A549 treated with RU486 at 1 μM for 4 hours (cell line): Measurements from ENCODE around the gene CHEK2. TPM values are rescaled to one million over a fixed set of nuclear protein-coding genes. Genes with fewer than 3 reads are reported as not detected.

ENCODE experiments used
- total RNA-seq: library from RNA; stranded (reverse); fragments of 200-300 nt; extraction: Qiagen RNA extraction; gene quantifications from 5 replicates; pipeline ENCODE4 v1.2.3, GENCODE V29; 2022; ENCODE audit warnings: low read depth

Gene CHEK2
- 7.5 to 9.0 TPM (median 7.9 TPM) in 5 replicates for total RNA-seq

DNA sequence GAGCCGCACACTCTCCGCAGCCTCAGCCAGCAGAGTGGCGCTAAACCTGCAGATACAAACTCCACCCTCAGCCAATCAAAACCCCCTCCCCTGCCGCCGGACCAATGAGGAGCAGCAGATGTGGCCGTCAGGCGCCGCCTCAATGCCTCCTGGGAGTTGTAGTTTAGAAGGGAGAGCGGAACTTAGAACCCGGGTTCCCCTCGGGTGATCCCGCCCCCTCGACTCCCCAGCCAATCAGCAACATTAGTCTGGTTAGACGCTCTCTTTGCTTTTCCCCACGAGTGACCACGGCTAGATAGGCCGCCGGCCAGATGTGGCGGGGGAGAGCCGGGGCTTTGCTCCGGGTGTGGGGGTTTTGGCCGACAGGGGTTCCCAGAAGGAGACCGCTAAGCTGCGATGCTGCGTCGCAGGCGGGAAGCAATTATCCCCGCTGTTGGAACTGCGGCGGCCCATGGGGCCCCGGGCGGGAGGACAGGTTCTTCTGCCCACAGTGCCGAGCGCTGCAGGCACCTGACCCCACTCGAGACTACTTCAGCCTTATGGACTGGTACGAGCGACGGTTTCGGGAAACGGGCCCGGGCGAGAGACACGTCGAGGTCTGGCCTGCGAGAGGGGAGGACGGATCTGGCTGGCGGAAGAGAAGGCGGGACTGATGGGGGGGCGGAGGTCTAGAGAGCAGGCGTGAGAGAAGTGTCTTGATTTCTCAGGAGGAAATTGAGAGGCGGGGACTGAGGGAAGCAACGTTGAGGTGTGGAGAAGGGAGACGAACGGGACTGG lies at the start of gene CHEK2, which contains the start of gene HSCB:
Gene CHEK2 (minus strand): TSS at position 36 of the 777 bp plus-strand sequence. CDS start 7,099 bp downstream, outside the sequence.
Gene HSCB (plus strand): TSS at position 255 of the 777 bp plus-strand sequence. CDS start 57 bp downstream, at position 312.

DNA sequence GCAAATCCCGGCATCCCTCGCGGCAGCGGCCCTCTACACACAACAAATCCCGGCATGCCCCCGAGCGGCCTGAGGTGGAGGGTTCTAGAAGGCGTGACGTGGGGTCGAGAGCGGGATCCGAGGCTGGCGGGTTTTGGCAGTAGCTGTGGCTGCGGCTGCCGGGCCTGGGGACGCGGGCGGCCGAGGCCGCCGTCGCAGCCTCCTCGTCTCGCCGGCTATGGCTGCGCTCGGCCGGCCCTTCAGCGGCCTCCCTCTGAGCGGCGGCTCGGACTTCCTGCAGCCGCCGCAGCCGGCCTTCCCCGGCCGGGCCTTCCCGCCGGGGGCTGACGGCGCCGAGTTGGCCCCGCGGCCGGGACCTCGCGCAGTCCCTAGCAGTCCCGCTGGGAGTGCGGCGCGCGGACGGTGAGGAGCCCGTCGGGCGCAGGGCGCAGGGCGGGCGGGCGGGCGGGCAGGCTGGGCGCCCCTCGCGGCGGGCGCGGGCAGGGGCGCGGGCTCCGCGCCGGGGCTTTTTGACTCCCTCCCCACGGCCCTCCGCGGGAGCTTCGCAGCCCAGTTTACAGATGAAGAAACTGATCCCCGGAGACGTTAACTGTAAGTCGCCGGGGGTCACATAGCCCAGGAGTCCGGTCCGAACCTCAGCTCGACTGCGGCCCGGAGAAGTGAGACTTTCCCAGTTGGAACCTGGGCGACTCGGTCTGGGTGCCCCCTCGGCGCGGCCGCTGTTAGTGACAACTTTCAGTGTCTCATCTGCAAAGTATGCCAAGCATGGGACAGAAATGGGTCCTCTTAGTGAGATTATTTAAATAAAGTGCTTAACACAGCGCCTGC lies 31.2 kb upstream of the CHEK2 start, which contains the start of gene CCDC117:
Gene CCDC117 (plus strand): TSS at position 63 of the 828 bp plus-strand sequence. CDS start 155 bp downstream, at position 218.

DNA sequence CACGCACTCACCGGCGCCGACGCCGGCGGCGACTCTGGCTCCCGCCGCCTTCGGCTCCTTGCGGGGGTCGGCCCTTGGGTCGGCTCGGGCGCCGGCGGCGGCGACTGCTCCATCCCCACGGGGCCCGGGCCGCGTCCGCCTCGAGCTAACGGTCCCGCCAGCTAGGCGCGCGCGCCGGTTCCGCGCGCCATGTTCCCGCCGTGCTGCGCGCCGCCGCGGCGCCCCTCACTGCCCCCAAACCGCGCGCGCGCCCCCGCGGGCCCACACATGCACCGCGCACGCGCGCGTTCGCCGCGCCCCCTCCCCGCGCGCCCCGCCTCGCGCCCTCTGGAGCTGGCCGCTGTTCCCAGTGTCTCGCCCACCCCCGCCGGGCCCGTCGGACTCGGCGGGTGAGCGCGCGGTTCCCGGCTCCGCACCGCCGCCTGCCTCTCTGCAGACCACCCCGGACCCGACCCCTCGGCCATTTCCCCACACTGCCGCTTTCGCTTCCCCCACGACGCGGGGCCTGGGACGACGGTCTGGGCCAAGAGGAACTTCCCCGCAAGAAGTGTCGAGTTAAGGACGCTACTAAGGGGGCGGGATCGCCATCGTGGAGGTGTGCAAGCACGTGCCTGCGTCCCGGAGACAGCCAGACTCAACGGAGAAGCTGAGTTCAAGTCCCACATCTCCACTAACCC lies 61.9 kb downstream of the CHEK2 start, which contains the start of gene TTC28:
Gene TTC28 (minus strand): TSS at position 230 of the 677 bp plus-strand sequence. CDS start 117 bp downstream, at position 113.

Other genes starting within 250 kb of the CHEK2 start
- gene TTC28, start 62.0 kb downstream of the CHEK2 start, total RNA-seq, result 1.5 to 4.0 TPM (median 2.7 TPM) in 5 replicates
- 13.1 to 15.0 TPM (median 13.9 TPM) in 5 replicates for gene HSCB, start 219 bp upstream of the CHEK2 start, total RNA-seq
- 7.1 to 12.4 TPM (median 11.9 TPM) in 5 replicates for gene CCDC117, start 30.9 kb upstream of the CHEK2 start, total RNA-seq
- 45.0 to 58.6 TPM (median 52.8 TPM) in 5 replicates for gene XBP1, start 58.7 kb upstream of the CHEK2 start, total RNA-seq
- gene ZNRF3, start 141.8 kb upstream of the CHEK2 start, total RNA-seq, result 3.8 to 7.5 TPM (median 6.6 TPM) in 5 replicates